Cardiac fibroblast (primary cell): ENCODE results near the gene HOXB7.

ENCODE experiments used
- DNase-seq, 2 donors: peaks; one replicate each; pipeline versions ENCODE4 v3.0.0 to v3.0.0-alpha.2; 2010; ENCODE audit warnings: low read depth in 2 of 2
- H3K4me3 ChIP-seq, 2 donors: replicated peaks in 1 of 2; 1 replicate in 1 of 2; 2 replicates in 1 of 2; pipeline ENCODE4 v1.5.1; 2011; ENCODE audit warnings: low read depth in 2 of 2, low read length in 2 of 2, mild to moderate bottlenecking in 2 of 2, moderate library complexity in 1 of 2
- CTCF ChIP-seq: IDR thresholded peaks from one replicate; pipeline ENCODE4 v1.5.1; 2011; ENCODE audit warnings: low read depth, mild to moderate bottlenecking, low read length, inconsistent platforms

Gene HOXB7

GRCh38 chr17:48625495-48626244, 14.9 kb upstream of the HOXB7 start:
- DNase-seq = no peak
- H3K4me3 ChIP-seq = peak overlapping the region; percentile 7 to 27
- no peak for TF ChIP-seq CTCF

GRCh38 chr17:48624544-48625494, 14.0 kb upstream of the HOXB7 start:
- DNase-seq = no peak
- peak overlapping the region in 1 of 2 donors; percentile 27 for H3K4me3 ChIP-seq

GRCh38 chr17:48624118-48624517, 13.3 kb upstream of the HOXB7 start:
- no peak overlapping the region for H3K4me3 ChIP-seq
- TF ChIP-seq CTCF = no peak
- DNase-seq = no peak

More at GRCh38 chr17:48624544-48625494, 14.0 kb upstream of the HOXB7 start:
- no peak for TF ChIP-seq CTCF

- H3K4me3 ChIP-seq = no peak overlapping the region
- no peak for DNase-seq
- TF ChIP-seq CTCF = no peak
Observed at GRCh38 chr17:48623583-48623982, 12.8 kb upstream of the HOXB7 start.

- no peak for DNase-seq
- no peak for TF ChIP-seq CTCF
- H3K4me3 ChIP-seq = no peak overlapping the region
Observed at GRCh38 chr17:48622857-48623256, 12.0 kb upstream of the HOXB7 start.

GRCh38 chr17:48621410-48622392, 10.9 kb upstream of the HOXB7 start:
- TF ChIP-seq CTCF = no peak
- H3K4me3 ChIP-seq = no peak overlapping the region
- no peak for DNase-seq
